GM18499 (cell line): ENCODE results near the gene RESP18.
A peak's percentile ranks its signal among the peaks of the same experiment; 100 is the strongest.
"Not testable (repeated sequence)": the region's sequence is repeated elsewhere in the genome, so short reads cannot be mapped to it uniquely, and the experiment has no call there.

Experiments
- ATAC-seq: cut with Tn5 transposase; IDR thresholded peaks from one replicate; pipeline ENCODE4 v1.9.1; 2021; ENCODE audit warnings: moderate number of reproducible peaks; ENCODE audit not compliant: insufficient read depth, unreplicated experiment

Gene RESP18

GRCh38 chr2:219294356-219295351 lies 37.9 kb downstream of the RESP18 start:
- ATAC-seq, result peak; percentile 75

GRCh38 chr2:219293736-219294231 lies 38.8 kb downstream of the RESP18 start:
- no peak for ATAC-seq

- ATAC-seq, result no peak
Measured at GRCh38 chr2:219292616-219293015, 39.9 kb downstream of the RESP18 start.

DNA sequence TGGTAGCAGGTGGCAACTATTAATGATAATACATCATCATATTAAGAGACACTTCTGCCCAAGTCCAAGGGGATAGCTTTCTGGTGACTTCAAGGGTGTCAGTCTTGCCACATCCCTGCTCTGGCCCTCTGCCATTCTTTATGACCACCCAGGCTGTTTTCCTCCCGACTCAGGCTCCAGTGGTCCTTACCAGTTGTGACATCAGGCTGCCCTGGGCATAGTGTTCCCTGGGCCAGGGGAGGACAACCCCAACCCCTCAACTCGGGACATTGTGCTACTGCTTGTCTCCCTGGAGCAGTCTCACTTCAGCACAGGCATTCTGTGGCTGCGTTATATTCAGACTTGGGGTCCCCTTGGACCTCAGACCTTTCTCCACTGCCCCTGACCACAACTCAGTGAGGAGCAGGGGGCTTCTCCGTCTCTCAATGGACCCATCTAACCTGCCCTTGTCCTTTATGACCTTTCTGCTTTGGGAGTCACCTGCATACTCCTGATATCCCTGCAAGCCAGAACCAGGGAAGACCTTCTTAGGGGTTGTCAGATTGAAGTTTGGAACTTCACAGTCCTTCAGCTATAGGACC lies 40.5 kb downstream of the RESP18 start:
- no peak for ATAC-seq

DNA sequence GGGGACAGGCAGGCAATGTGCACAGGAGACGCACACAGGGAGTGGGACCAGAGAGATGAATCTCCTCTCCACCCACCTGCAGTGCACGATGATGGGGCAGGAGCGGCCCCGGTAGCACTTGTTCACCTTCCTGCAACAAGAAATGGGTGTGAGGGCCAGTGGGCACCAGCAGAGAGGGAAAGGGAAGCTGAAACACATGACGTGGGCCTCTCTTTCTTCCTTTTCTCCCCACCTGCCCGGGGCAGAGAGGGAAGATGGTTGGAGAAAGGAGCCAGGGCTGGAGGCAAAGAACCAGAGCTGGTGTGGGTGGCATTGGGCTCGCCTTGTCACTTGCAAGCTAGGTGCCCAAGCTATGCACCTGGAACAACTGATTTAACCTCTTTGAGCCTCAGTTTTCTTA lies 41.1 kb downstream of the RESP18 start:
- no peak for ATAC-seq

DNA sequence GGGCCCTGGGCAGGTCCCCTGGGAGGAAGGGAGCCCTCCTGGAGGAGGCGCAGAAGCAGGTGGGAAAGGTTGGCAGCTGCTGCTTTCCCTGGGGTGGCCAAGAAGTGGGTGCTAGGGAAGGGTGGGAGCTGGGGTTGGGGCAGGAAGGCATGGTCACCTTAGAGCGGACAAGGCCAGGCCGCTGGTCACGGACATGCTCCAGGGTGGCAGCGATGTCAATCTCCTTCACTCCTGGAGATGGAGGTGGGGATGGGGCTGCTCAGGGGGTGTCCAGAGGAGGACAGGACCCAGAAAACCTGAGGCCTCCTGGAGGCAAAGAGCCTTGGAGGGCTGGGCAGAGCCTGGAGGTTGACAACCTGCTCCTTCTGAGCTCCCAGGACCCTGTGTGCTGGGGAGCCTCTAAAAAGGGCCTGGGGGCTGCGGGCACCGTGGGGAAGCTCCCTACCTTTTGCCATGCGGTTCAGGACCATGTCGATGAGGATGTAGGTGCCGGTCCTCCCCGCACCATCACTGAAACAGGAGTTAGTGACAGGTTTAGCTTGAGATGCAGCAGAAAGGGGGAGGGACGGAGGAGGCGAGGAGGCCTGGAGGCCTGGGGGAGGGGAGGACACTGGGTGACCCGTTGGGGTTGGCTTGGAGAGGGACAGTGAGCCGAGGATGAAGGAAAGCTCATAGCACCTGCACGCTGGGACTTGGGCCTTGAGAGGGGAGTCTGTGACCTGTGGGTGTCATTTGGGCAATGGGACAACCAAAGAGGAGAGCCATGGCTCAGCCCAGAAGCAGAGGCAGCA lies 42.0 kb downstream of the RESP18 start:
- ATAC-seq, result no peak

GRCh38 chr2:219289537-219290361 lies 42.8 kb downstream of the RESP18 start:
- ATAC-seq, result no peak

- no peak for ATAC-seq
Measured at GRCh38 chr2:219289195-219289536, 43.4 kb downstream of the RESP18 start.

GRCh38 chr2:219287580-219288265 lies 44.8 kb downstream of the RESP18 start:
- ATAC-seq, result no peak

GRCh38 chr2:219287116-219287440 lies 45.5 kb downstream of the RESP18 start:
- not testable (repeated sequence) for ATAC-seq

DNA sequence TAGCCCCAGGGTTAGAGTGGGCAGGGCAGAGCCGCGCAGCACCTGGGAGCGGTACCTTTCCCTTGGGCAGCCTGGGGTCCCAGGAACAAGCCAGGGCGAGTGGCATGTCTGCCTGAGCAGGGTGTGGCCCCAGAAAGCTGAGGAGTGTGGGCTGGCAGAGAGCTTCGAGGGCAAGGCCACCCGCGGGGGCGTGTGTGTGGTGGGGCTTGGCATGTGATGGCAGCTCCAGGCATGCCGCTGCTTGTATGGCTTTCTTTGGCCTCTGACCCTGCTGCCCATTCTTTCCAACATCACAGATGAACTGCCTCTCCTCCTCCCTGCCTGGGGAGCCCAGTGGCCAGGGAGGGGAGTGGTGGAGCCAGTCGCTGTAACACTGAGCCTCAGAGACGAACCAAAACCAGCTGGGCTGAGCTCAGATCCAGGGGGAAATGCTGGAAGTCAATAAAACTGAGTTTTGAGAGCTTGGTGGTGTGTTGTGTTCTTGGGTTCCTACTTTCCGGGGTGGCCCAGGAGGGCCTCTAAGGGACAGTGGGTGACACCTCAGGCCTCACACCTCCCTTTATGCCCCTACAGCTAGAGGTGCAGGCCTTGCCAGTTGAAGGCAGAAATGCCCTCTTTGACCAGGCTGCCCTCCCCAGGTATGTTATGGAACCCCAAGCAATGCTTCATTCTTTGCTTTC lies 46.0 kb downstream of the RESP18 start:
- no peak for ATAC-seq

DNA sequence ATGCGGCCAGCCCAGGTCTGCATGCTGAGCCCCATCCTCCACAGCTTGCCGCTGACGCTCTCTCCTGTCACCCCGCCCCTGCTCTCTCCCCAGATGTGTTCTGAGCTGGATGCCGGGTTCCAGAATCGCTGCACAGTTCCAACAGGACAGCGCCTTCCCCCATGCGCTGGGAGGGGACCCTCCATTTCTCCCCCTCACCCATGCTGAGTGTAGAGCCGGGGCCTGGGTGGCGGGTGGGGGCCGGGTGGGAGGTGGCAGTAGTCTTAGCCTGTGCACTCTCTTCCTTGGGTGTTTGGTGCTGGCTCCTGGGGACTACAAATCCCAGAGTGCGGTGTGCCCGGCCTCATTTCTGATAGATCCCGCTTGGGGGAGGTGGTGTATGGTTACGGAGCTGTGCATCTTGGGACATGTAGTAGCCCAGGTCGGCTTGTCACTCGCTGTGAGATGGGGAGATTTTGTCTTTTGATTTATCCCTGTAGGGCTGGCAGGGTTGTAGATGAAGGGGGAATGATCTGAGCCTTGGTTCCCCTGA lies 46.6 kb downstream of the RESP18 start:
- no peak for ATAC-seq

DNA sequence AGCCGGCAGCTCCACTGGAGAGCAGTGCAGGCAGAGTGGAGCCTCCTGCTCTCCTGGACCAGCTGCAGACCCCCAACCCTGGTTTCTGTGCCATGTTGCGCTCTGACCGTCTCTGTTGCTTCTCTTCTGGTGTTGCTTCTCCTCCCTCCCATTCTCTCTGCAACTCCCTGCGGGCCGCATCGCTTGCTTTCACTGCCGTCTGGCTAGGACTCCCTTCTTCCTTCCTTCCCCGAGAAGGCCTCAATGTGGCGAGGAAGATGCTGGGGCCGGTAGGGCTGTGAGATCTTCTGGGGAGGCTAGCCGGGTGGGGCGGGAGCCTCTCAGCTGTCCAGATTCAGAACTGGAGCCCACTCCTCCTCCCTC lies 47.2 kb downstream of the RESP18 start:
- ATAC-seq, result no peak

- no peak for ATAC-seq
Measured at GRCh38 chr2:219284501-219285372, 47.8 kb downstream of the RESP18 start.

DNA sequence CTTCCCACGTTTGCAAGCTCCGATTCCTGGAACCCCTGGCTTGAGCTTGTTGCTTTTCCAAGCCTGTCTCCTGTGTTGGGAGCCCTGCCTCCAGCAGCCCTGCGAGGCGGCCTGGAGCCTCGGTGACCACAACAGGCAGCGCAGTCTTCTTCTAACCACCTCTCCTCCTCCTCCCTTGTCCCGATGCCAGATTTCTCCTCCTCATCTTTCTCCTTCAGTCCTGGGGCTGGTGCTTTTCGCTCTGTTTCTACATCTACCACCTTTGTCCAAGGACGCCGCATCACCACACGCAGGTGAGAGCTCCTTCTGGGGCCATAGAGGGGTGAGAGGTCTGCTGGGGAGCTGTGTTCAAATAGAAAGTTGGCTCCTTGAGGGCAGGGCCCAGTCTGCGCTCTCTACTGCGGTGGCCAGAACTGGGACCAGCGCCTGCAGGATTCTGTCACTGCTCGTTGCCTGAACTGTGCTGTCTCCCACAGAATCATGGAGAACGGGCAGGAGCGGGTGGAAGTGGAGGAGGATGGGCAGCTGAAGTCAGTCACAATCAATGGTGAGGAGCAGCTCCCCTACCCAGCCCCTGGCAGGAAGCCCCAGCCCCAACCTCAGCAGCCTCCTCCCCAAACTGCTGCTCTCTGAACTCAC lies 49.5 kb downstream of the RESP18 start:
- ATAC-seq, result no peak

- ATAC-seq, result no peak
Measured at GRCh38 chr2:219282375-219282774, 50.2 kb downstream of the RESP18 start.

GRCh38 chr2:219281588-219281987 lies 51.0 kb downstream of the RESP18 start:
- ATAC-seq, result no peak
